ENCODE measurements around the gene FARP2. TPM values are rescaled to one million over a fixed set of nuclear protein-coding genes. Genes with fewer than 3 reads are reported as not detected.
A peak's percentile ranks its signal among the peaks of the same experiment; 100 is the strongest.
"Not testable (repeated sequence)": the region's sequence is repeated elsewhere in the genome, so short reads cannot be mapped to it uniquely, and the experiment has no call there.

Gene FARP2
- total RNA-seq, 1 donor from 2014 or later = 31.8 TPM

GRCh38 chr2:241505781-241506201, 149.7 kb downstream of the FARP2 start:
- DNase-seq (ENCODE audit: low read depth) = no peak

GRCh38 chr2:241506317-241506716, 150.2 kb downstream of the FARP2 start:
- H3K27me3 ChIP-seq (ENCODE audit: control insufficient read depth, insufficient read depth, low read length); H3K4me3 ChIP-seq (ENCODE audit: low read depth, low read length); DNase-seq (ENCODE audit: low read depth); H3K36me3 ChIP-seq (ENCODE audit: control insufficient read depth, insufficient read depth, low read length): not testable (repeated sequence)

More at GRCh38 chr2:241505781-241506201, 149.7 kb downstream of the FARP2 start:
- H3K36me3 ChIP-seq (ENCODE audit: control insufficient read depth, insufficient read depth, low read length) = peaks cover 2% of the 10 kb centered on the region
- no peak for TF ChIP-seq CTCF (IDR thresholded peaks at IDR 0.05; ENCODE audit: insufficient read depth, low read length, poor library complexity, severe bottlenecking)
- H3K4me3 ChIP-seq (ENCODE audit: low read depth, low read length) = no peak overlapping the region
- no peaks in the 10 kb centered on the region for H3K27me3 ChIP-seq (ENCODE audit: control insufficient read depth, insufficient read depth, low read length)

GRCh38 chr2:241506793-241507429, 150.8 kb downstream of the FARP2 start:
- DNase-seq (ENCODE audit: low read depth) = no peak
- Histone ChIP-seq H3K4me3 (ENCODE audit: low read depth, low read length) (peak overlapping the region; percentile 63), H3K36me3 (ENCODE audit: control insufficient read depth, insufficient read depth, low read length) (peaks cover 2% of the 10 kb centered on the region), H3K27me3 (ENCODE audit: control insufficient read depth, insufficient read depth, low read length) (no peaks in the 10 kb centered on the region)
- no peak for TF ChIP-seq CTCF (IDR thresholded peaks at IDR 0.05; ENCODE audit: insufficient read depth, low read length, poor library complexity, severe bottlenecking)

- H3K36me3 ChIP-seq (ENCODE audit: control insufficient read depth, insufficient read depth, low read length) = peaks cover 2% of the 10 kb centered on the region
- peak overlapping the region; percentile 63 for H3K4me3 ChIP-seq (ENCODE audit: low read depth, low read length)
- no peak for DNase-seq (ENCODE audit: low read depth)
- TF ChIP-seq CTCF (IDR thresholded peaks at IDR 0.05; ENCODE audit: insufficient read depth, low read length, poor library complexity, severe bottlenecking) = peak; percentile 29
- no peaks in the 10 kb centered on the region for H3K27me3 ChIP-seq (ENCODE audit: control insufficient read depth, insufficient read depth, low read length)
These were observed 151.6 kb downstream of the FARP2 start for GRCh38 chr2:241507430-241508239.

GRCh38 chr2:241508240-241509154, 152.4 kb downstream of the FARP2 start, which contains the start of gene STK25:
TSS of gene STK25 (minus strand) at chr2:241508584. CDS start at chr2:241508035, 549 bp downstream.
- Histone ChIP-seq H3K4me3 (ENCODE audit: low read depth, low read length) (peak within 1 kb of the TSS; percentile 63), H3K36me3 (ENCODE audit: control insufficient read depth, insufficient read depth, low read length) (peaks cover 2% of the 10 kb centered on the region), H3K27me3 (ENCODE audit: control insufficient read depth, insufficient read depth, low read length) (no peaks in the 10 kb centered on the region)
- TF ChIP-seq CTCF (IDR thresholded peaks at IDR 0.05; ENCODE audit: insufficient read depth, low read length, poor library complexity, severe bottlenecking) = no peak
- peak; percentile 89 for DNase-seq (ENCODE audit: low read depth)

Data from kidney epithelial cell (primary cell).